Posterior cingulate gyrus (tissue), 11 donors: ENCODE data around the gene PTEN.

Source experiments
- DNase-seq, 10 donors: peaks; one replicate each; pipeline versions ENCODE4 v3.0.0 to v3.0.0-alpha.2; 2020 to 2021; ENCODE audit warnings: mixed read lengths in 3 of 10
- intact Hi-C: fragments of 100-400 bp; cut with DNase I; formaldehyde crosslinking; loops from one replicate; pipeline ENCODE4 v1.15.1; 2023

PTEN gene

GRCh38 chr10:87956055-87956454 is 92.6 kb downstream of the PTEN start:
- no peak for DNase-seq
- intact Hi-C loops: no loop called here

DNA sequence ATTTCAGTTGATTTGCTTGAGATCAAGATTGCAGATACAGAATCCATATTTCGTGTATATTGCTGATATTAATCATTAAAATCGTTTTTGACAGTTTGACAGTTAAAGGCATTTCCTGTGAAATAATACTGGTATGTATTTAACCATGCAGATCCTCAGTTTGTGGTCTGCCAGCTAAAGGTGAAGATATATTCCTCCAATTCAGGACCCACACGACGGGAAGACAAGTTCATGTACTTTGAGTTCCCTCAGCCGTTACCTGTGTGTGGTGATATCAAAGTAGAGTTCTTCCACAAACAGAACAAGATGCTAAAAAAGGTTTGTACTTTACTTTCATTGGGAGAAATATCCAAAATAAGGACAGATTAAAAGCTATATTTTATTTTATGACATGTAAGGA is 94.3 kb downstream of the PTEN start:
- intact Hi-C loops: no loop called here
- DNase-seq: no peak

- DNase-seq: no peak
- intact Hi-C loops: no loop called here
Measured at GRCh38 chr10:87960230-87960629, 96.8 kb downstream of the PTEN start.

DNA sequence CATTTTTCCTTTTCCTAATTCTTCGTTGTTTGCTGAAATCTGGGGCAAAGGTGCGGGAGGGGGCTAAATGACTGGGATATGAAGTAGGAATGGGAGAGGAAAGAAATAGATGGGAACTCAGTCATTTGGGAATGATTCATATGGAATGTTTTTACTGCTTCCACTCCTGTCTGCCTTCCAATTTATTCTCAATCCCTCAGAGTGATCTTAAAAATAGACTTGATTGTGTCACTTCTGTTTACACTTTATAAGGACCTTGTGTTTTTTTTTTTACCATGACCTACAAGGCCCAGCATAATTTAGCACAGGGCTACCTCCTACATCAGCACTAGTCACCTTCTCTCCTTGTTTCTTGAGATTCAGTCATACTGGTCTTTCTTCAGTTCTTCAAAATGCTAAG is 97.9 kb downstream of the PTEN start:
- DNase-seq: no peak
- intact Hi-C loops: no loop called here

DNA sequence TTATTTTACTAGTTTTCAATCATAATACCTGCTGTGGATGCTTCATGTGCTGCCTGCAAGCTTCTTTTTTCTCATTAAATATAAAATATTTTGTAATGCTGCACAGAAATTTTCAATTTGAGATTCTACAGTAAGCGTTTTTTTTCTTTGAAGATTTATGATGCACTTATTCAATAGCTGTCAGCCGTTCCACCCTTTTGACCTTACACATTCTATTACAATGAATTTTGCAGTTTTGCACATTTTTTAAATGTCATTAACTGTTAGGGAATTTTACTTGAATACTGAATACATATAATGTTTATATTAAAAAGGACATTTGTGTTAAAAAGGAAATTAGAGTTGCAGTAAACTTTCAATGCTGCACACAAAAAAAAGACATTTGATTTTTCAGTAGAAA is 103.0 kb downstream of the PTEN start:
- intact Hi-C loops: no loop called here

GRCh38 chr10:87973635-87974034 is 110.2 kb downstream of the PTEN start:
- intact Hi-C loops: no loop called here
- DNase-seq: no peak

More for the DNA sequence above, 103.0 kb downstream of the PTEN start:
- DNase-seq: no peak

GRCh38 chr10:87974130-87974529 is 110.7 kb downstream of the PTEN start:
- intact Hi-C loops: no loop called here
- no peak for DNase-seq

DNA sequence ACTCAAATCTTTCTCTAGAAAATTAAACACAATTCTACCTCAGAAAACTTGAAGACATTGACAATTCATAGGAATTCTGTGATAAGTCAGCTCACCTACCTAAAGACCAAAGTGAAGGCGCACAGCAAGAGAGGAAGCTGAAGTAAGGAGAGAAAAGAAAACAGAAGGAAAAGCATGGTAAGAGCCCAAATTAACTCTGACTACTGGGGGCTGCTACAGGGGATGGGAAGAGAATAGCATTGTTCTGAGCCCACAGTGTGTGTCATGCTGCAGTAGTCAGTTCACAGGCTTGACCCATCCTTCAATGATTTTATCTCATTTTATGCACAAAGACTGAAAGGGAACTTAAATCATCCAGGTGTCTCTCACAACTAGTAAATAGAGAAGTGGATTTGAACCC is 111.3 kb downstream of the PTEN start:
- intact Hi-C loops: no loop called here
- DNase-seq: no peak

- no peak for DNase-seq
- intact Hi-C loops: no loop called here
Measured at GRCh38 chr10:87976101-87976743, 112.8 kb downstream of the PTEN start.

GRCh38 chr10:87978166-87978565 is 114.7 kb downstream of the PTEN start:
- intact Hi-C loops: no loop called here

DNA sequence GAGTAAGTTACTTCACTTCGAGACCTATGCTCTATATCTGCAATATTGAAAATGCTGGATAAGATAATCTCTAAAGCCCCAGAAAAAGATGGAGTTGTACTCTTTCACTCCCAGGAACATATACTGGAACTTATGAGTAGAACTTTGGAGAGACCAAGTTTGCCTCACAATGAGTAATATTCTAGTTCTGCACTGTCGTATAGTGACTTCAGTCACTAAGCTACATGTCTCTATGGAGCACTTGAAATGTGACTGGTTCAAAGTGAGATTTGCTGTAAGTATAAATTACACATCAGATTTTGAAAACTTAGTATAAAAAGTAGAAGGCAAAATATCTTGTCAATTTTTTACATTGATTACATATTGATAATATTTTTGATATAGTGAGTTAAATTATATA is 116.4 kb downstream of the PTEN start:
- intact Hi-C loops: no loop called here

More at GRCh38 chr10:87978166-87978565, 114.7 kb downstream of the PTEN start:
- DNase-seq: no peak

GRCh38 chr10:87983716-87984115 is 120.3 kb downstream of the PTEN start:
- intact Hi-C loops: no loop called here

More for the DNA sequence above, 116.4 kb downstream of the PTEN start:
- no peak for DNase-seq

DNA sequence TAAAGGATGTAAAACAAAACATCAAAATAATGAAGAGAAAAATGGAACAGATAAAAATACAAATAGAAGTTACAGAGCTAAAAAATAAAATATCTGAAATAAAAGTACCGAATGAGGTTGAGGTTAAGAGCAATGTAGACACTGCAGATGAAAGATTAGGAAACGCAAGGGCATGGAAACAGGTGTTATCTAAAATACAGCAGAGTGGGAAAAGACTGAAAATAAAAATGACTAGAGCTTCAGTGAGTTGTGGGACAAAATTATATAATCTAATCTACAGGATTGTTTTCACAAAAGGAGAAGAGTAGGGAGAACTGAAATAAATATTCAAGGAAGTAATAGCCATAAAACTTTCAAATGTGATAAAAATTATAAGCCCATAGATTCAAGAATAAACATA is 123.8 kb downstream of the PTEN start:
- no peak for DNase-seq
- intact Hi-C loops: no loop called here

More at GRCh38 chr10:87983716-87984115, 120.3 kb downstream of the PTEN start:
- no peak for DNase-seq

DNA sequence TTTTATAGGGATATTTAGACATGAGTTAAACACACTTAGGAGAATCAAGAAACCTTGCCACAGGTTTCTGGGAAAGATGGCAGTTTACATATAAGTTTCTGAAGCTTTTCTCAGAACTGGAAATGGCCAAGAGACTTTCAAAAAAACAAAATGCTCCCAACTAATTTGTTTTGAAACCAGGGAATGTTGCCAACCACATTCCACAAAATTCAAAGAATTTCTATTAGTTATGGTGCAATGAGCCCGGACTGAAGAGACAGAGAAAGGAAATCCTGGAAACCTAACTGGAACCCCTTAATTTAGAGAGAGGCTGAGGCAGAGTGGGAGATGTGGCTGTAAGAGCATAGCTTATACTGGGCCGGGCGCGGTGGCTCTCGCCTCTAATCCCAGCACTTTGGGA is 128.5 kb downstream of the PTEN start:
- DNase-seq: no peak
- intact Hi-C loops: no loop called here

DNA sequence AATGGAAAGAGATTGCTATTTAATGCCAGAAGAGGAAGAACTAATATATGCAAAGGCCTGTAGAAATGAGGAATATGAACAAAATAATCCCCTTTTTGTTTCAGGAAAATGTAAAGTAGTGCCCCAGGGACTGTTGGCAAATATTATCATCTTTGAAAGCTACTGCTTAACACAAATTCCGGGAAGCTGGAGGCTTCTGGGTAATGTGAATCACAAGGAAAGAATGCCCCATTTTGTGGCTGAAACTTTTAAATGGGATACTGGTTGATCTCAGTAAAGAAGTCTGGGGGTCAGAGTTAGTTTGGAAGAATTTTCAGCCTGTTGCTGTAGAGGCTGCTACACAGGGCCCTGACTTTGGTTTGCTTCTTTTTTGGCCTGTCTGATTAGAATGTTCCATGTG is 141.0 kb downstream of the PTEN start:
- no peak for DNase-seq
- intact Hi-C loops: no loop called here

DNA sequence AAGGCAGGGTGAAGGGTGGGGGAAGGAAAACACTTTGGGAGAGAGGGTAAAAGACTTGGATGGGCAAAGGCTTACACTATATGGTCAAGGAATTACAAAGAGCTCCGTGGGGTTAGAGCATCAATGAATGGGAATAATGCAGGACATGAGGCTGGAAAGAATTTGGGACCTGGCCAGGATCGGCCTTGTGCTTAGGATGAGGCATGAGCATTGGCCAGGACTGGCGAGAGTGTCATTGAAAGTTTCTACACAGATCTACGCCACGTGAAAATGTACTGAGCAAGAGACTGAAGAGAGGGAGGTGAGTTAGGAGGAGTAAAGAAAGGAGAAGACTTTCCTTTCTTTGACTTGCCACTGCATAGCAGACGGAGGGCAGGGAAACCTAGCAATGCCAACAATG is 142.8 kb downstream of the PTEN start:
- intact Hi-C loops: no loop called here
- DNase-seq: no peak

- intact Hi-C loops: no loop called here
Measured at GRCh38 chr10:88008866-88009470, 145.5 kb downstream of the PTEN start.

GRCh38 chr10:88012641-88013040 is 149.2 kb downstream of the PTEN start:
- intact Hi-C loops: no loop called here
- DNase-seq: no peak

More at GRCh38 chr10:88008866-88009470, 145.5 kb downstream of the PTEN start:
- no peak for DNase-seq

GRCh38 chr10:88017781-88018180 is 154.4 kb downstream of the PTEN start:
- intact Hi-C loops: no loop called here
- no peak for DNase-seq

GRCh38 chr10:88019753-88020152 is 156.3 kb downstream of the PTEN start:
- intact Hi-C loops: no loop called here
- no peak for DNase-seq
